ENCODE data around the gene ZNF518A. TPM values are rescaled to one million over a fixed set of nuclear protein-coding genes. Genes with fewer than 3 reads are reported as not detected.
A peak's percentile ranks its signal among the peaks of the same experiment; 100 is the strongest.

ZNF518A gene
- total RNA-seq, 6 experiments from 2014 or later, result 6.7 to 10.4 (median 8.8) TPM

- intact Hi-C loops (cut with DNase I), result no loop called here
- H3K4me3 ChIP-seq, result peak overlapping the region; percentile 72 to 83 (median 80)
- H3K36me3 ChIP-seq, result peaks cover 0 to 27% (median 5%) of the 10 kb centered on the region in 4 donors
- H3K4me1 ChIP-seq, result peaks cover 0 to 15% (median 0%) of the 10 kb centered on the region in 4 donors
- peak; percentile 73 to 80 (median 78) for DNase-seq
- WGBS (ENCODE audit: insufficient coverage, low coverage, low lambda C conversion rate, missing lambda C conversion rate), result 2% methylated on average over 12 of the region's 42 CpGs
- peak; percentile 80 to 85 (median 84) for ATAC-seq
- no peaks in the 10 kb centered on the region for H3K9me3 ChIP-seq
- H3K27me3 ChIP-seq, result peaks cover 0 to 13% of the 10 kb centered on the region in 2 donors
- TF ChIP-seq POLR2A (IDR thresholded peaks at IDR 0.05), result peak; percentile 12
- TF ChIP-seq CTCF (IDR thresholded peaks at IDR 0.05), result no peak
- H3K27ac ChIP-seq, result peak overlapping the region; percentile 89 to 96 (median 91)
Measured at GRCh38 chr10:96130326-96130995, 364 bp downstream of the ZNF518A start.

GRCh38 chr10:96131621-96132020 lies 1.5 kb downstream of the ZNF518A start:
- Histone ChIP-seq H3K4me3 (no peak overlapping the region), H3K4me1 (peaks cover 0 to 15% (median 0%) of the 10 kb centered on the region in 4 donors), H3K9me3 (no peaks in the 10 kb centered on the region), H3K27me3 (peaks cover 0 to 8% of the 10 kb centered on the region in 2 donors), H3K27ac (no peak overlapping the region), H3K36me3 (peaks cover 0 to 28% (median 5%) of the 10 kb centered on the region in 4 donors)
- ATAC-seq, result no peak
- intact Hi-C loops (cut with DNase I), result no loop called here
- TF ChIP-seq POLR2A (IDR thresholded peaks at IDR 0.05) (no peak), CTCF (IDR thresholded peaks at IDR 0.05) (no peak)
- 56% methylated on average over 3 of the region's 3 CpGs for WGBS (ENCODE audit: insufficient coverage, low coverage, low lambda C conversion rate, missing lambda C conversion rate)
- DNase-seq, result no peak

- H3K27me3 ChIP-seq, result peaks cover 0 to 2% of the 10 kb centered on the region in 2 donors
- no peaks in the 10 kb centered on the region for H3K9me3 ChIP-seq
- intact Hi-C loops (cut with DNase I), result no loop called here
- H3K4me3 ChIP-seq, result no peak overlapping the region
- peaks cover 0 to 34% (median 9%) of the 10 kb centered on the region in 4 donors for H3K36me3 ChIP-seq
- no peak for TF ChIP-seq POLR2A (IDR thresholded peaks at IDR 0.05)
- TF ChIP-seq CTCF (IDR thresholded peaks at IDR 0.05), result no peak
- no peak for DNase-seq
- ATAC-seq, result no peak
- H3K27ac ChIP-seq, result no peak overlapping the region
- peaks cover 0 to 15% (median 0%) of the 10 kb centered on the region in 4 donors for H3K4me1 ChIP-seq
Measured at GRCh38 chr10:96133135-96133534, 3.0 kb downstream of the ZNF518A start.

GRCh38 chr10:96136810-96137209 lies 6.7 kb downstream of the ZNF518A start:
- intact Hi-C loops (cut with DNase I), result no loop called here
- no peaks in the 10 kb centered on the region for H3K9me3 ChIP-seq
- H3K27ac ChIP-seq, result no peak overlapping the region
- no peak overlapping the region for H3K4me3 ChIP-seq
- H3K27me3 ChIP-seq, result no peaks in the 10 kb centered on the region
- no peak for DNase-seq
- H3K36me3 ChIP-seq, result peaks cover 0 to 39% (median 10%) of the 10 kb centered on the region in 4 donors
- TF ChIP-seq CTCF (IDR thresholded peaks at IDR 0.05), result no peak
- no peak for ATAC-seq
- 93% methylated on average over 5 of the region's 5 CpGs for WGBS (ENCODE audit: insufficient coverage, low coverage, low lambda C conversion rate, missing lambda C conversion rate)
- H3K4me1 ChIP-seq, result peaks cover 0 to 1% (median 0%) of the 10 kb centered on the region in 4 donors

All from right lobe of liver (tissue), 6 donors.